Stimulated activated CD4-positive, alpha-beta T cell treated with anti-CD3 and anti-CD28 coated beads, Interleukin-12 subunit alpha, Interleukin-12 subunit beta, amount 100 ng/mL, for 4 hours (primary cell): ENCODE measurements around the gene YWHAH.

Experiments
- DNase-seq: peaks from one replicate; pipeline ENCODE4 v3.0.0-alpha.2; 2020

The YWHAH gene

DNA sequence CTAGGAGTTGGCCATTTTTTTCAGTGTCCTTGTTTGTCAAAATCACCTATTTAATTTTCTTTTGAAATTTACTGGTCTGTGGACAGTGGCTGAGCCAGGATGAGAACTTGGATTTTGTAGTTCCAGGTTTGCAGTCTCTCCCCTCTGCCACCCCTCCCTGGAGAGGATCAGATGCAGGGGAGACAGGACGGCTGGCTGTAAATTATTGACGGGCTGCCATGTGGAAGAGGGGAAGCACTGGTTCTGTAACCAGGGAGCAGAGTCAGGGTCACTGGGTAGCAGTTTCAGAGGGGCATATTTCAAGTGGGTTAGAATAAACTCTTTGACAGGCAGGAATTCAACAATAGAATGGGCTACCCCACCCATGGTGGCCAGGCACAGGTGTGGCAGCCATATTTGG, 20.6 kb upstream of the YWHAH start:
- DNase-seq = no peak

DNA sequence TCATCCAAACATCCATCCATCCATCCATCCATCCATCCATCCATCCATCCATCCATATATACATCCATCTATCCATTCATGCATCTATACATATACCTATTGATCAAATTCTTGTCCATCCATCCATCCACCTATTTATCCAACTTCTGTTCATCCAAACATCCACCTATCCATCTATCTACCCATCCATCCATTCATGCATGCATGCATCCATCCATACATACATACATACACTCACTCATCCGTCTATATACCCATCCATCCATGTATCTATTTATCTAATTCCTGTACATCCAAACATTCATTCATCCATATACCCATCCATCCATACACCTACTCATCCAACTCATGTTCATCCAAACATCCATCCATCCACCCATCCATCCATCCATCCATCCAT, 19.3 kb upstream of the YWHAH start:
- DNase-seq = no peak

DNA sequence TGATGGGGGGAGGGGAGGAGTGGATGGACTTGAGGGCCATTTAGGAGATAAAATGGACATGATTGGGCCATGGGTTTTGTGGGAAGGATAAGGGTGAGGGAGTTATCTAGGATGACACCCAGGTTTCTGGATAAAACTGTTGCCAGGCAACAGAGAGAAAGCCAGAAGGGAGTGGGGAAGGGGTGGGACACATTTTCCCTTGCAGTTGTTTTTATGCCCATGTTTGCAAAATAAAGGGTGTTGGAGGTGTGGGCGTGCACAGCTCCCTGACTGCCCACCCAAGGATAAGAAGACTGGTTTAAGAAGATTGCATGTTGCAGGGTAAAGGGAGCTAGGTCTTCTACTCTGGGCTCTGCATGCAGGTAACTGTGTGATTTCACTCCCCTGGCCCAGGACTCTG, 18.3 kb upstream of the YWHAH start:
- DNase-seq = no peak

DNA sequence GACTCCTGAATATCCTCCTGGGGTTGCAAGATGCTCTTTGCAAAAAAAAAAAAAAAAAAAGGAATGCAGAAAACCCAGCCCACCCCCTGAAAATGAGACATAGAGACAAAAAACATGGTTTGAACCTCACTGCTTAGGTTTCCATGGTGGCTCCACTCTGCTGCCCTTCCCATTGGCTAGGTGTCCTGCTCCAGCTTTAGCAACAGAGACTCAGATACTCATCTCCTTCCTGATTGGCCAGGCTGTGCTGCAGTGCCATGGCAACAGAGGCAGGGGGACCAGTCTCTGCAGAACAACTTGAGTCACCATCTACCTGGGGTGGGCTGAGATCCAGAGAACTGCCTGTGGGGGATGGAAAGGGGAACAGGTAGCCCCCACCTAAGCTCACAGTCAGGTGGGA, 17.4 kb upstream of the YWHAH start:
- DNase-seq = no peak

DNA sequence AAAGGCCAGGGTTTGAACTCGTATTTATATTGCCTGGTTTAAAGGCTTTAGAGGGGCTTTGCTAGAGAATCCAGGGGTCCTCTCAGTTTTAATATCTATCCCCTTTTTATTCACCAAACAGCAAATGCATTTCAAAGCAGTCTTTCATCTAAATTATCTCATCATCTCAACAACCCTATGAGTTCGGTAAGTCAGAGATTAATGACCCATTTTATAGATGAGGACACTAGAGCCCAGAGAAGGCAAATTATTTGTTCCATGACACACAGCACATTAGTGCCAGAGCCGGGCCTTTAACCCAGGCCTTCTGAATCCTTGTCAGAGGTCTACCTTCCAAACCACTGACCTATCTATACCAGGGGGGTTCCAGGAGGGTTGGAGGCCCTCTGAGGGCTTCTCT, 16.8 kb upstream of the YWHAH start:
- DNase-seq = no peak

DNA sequence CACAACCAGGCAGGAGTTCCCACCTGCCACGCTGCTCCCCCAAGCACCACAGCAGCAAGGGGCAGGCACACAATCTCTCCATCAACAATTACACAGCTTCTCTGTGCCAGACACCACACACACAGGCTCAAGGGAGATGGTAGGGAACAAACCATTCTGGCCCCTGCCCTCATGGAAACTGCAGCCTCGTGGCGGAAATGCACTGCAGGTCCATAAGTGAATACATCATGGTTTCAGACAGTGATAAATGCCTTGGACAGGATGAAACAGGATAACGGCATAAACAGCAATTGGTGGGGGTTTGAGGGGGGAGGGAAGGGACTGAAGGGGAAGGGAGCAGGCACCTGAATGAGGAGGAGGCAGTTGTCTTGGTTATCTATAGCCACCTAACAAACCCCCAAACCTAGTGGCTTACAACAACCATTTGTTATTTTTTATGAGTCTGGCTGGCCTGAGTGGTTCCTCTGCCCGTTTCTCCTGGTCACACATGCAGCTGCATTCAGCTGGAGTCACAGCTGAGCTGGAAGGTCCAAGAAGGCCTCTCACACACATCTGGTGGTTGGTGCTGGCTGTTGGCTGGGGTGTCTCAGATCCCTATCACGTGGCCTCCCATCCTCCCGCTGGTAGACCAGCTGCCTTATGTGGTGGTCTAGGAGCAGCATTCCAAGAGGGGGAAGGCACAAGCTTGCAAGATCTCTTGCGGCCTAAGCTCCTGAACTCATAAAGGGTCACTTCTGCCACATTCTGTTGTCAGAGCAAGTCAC, 15.0 kb upstream of the YWHAH start:
- DNase-seq = no peak

DNA sequence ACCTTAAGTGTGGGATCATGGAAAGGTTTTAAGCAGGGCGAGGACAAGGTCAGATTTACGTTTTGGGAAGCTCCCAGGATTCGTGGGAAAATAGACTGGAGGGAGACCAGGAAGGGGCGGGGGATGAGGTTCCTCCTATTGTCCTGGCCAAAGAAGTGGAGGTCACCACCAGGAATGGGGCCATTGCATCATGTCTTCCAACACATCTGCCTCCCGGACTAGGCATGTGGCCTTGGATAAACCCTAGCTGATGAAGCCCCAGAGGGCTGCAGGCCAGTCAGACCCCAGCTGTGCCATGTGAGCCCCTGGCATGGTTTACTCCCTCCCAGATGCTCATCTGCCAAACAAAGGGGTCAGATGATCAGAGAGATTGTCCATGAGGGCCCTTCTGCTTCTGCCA, 11.5 kb upstream of the YWHAH start:
- DNase-seq = no peak

DNA sequence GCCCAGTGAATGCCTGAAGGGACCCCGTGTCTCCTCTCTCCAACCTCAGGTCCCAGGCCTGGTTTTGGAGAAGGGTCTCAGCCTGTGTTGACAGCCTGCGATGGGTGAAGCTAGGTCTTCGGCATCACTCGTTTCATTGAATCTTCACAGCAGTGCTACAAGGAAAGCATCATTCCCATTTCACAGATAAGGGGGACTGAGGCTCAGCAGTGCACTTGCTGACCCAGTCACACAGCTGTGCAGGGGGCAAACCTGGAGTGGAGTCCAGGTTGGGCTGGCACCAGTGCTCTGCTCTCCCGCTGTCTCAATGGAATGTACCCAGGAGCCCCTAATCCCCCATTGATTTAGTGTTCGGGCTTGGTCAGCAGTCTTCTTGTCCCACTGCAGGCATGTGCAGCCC, 10.9 kb upstream of the YWHAH start:
- no peak for DNase-seq

DNA sequence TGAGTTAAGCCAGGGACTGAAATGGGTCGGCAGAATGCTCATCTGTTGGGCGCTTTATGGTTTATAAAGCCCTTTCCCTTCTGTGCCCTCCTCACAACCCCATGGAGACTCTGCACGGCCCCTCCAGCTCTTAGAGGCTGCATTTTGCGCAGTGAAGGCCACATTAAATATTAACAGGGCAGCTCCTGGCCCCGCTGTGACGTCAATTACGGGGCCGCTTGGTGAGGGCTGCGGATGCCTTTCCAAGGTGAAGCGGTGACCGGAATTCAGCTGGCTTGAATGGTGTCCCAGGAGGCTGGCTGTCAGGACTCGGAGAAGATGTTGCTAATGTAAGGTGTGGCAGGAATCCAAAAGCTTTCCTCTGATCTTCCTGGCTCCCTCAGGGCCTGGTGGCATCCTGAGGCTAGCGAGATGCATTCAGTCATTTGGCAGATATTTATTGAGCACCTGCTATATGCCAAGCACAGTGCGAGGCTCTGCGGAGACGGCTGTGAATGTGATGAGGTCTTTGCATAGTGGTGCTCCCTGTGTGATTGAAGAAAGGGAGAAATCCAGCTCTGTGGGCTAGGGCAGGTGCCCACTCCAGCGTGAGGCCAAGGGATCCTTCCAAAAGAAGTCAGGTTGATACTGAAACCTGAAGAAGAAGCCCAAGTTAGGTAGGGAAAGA, 10.4 kb upstream of the YWHAH start:
- no peak for DNase-seq

DNA sequence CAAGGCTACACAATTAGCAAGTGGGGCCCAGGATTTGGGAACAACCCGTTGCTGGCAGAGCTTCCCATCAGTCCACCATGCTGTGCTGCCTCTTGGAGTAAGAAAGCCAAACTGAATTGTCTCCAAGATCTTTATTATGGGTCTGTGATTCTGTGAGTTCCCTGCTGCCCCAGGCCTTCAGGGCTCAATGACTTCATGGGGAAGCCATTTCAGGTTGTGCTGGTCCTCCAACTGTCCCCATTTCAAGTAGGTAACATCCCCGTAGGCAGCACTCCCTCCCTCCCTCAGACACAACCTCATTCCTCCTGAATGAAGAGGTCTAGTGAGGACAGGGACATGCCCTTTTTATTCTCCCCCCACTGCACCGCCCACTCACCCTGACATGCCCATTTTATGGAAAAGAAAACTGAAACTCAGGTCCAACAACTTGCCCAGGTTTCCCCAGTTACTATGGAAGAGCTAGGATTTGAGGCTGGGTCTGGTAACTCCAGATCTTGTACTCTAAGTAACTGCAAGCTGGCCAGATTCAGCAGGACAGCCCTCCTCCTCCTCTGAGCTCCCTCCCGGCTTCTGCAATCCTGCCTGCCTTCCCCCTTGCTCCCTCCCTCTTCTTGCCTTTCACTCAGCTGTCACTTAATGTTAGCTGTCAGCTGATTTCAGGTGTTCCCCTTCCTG, 8.2 kb upstream of the YWHAH start:
- no peak for DNase-seq

DNA sequence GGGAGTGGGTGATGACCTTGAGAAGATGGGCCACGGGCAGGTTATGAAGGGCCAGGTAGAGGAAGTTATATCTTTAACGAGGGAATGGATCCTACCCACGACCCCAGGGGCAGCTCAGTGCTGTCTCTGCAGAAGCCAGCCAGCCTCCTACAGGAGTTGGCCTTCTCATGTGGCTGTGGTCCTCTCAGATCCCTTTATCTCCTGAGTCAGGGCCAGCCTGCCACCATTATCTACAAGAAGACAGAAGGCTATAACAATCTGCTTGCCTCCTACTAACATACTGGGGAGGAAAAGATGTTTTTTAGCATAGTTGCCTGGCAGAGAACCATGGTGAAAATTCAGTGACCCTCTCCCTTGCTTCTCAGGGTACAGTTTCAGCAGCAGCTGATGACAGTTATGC, 7.0 kb upstream of the YWHAH start:
- no peak for DNase-seq

DNA sequence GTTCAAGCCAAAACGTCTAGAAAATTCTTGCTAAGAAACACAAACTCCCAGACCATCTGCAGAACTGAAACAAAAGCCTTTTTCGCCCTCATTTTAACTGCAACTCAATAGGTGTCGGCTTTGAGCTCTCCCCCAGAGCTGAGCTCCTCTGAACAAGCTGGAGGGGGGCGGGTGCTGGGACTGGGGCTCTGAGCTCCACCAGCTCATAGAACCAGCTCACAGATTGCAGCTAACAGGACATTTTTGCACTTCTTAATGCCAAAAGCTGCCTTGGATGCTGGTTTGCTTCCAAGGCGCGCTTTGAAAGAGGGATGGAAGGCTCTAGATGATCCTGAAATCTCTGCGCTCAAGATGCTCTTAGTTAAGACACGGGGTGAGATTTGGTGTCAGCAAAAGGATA, 6.0 kb upstream of the YWHAH start:
- DNase-seq = no peak

DNA sequence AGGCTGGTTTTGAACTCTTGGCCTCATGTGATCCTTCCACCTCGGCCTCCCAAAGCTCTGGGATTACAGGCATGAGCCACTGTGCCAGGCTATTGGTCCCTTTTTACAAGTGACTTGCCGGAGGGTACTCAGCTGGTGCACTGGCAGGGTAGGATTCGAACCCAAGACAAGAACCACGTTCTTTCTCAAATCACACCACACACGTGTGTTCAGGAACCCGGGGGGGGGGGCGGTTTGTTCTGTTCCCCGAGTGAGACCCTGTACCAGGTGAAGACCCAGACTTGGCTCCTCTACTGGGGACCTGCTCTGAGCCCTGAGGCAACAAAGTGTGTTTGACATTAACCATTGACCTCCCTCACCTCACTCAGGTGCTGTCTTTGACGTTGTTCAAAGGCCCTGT, 3.8 kb upstream of the YWHAH start:
- DNase-seq = no peak

DNA sequence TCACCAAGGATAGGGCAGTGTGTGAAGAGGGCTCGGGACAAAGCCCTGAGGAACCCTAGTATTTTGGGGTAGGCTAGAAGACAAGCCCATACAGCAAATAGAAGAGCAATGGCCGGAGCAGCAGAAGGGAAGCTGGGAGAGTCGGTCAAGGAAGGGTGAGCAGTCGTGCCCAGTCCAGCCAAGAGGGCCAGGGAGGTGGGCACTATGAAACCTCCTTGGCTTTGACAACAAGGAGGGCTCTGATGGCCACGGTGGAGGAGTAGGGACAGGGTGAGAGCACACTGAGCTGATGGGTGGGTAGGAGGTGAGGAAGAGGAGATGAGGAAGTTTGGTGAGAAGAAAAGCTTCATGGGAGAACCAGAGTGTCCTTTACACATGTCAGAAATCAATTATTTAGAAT, 2.2 kb upstream of the YWHAH start:
- DNase-seq = no peak

DNA sequence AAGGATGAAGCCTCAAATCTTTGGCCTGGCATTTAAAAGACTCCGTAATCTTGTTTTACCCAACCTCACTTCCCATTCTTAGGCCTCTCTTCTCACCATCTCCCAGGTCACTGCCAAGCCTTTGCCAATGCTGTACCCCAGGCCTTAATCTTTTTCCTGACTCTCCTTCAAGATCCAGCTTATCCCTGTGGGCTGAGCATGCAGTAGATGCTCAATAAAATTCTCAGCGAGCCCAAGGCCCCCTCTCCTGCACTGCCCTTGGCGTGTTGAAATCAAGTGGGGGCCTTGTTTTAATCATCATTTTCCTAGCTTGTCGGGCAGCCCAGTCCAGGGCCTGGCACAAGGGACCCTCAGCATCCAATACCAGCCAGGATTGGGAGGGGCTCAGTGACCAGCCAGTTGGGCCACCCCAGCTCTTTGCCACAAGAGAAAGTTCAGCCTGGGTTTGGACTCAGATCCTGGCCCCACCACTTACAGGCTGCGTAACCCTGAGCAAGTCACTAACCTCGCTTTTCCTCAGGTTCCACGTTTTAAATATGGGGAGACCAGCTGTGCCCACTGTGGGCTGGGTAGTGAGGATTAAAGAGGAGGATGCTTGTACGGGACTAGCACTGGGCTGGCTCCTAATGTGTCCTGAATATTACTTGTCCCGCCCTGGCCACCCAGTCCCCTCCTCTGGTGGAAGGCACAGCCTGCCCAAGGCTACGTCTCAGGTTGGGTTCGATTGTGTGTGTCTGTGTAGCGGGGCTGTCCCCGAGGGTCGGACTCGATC, 943 bp upstream of the YWHAH start:
- DNase-seq = no peak

DNA sequence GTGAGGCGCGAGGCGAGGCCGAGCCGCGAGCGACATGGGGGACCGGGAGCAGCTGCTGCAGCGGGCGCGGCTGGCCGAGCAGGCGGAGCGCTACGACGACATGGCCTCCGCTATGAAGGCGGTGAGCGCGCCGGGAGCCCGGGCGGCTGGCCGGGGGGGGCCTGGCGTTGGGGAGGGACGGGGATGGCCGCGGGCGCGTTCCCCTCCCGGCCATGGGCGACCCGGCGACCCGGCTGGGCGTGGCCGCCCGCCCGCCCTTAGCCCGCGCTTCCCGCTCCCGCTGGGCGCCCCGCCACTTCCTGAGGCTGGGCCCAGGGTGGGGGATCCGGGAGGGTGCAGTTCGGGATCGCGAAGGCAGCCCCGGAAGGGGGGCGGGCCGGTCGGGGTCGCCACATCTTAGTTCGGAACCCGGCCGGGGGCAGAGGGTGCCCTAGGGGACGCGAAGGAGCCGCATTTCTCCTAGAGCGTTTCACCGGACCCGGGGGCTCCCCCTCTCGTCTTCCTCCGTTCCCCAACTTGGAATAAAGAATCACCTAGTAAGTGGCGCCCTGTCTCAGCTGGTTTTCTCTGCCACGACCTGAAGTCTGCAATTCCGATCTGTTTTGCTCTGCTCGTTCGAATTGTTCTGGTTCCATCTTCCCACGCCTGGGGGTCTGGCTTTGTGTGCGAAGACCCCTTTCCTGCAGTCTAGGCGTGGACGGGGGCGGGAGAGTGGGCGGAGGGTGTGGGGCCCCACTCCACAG, 536 bp downstream of the YWHAH start:
- DNase-seq = peak; percentile 30

DNA sequence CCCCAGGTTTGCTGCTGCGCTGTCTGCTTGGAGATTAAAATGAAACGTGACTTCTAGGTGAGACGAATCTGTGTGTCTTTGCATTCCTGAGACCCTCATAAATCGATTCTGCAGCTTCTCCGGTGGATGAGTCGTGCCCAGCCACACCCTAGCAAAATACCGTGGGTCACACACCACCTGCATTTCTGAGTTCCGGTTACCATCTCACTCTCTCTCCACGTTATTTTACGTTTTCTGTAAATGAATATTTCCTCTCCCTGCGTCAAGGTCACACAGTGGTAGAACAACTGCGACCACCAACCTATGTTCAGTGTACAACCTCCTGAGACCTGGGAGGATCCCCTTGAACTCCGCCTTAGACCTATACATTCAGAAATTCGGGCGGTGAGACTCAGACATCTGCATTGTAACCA, 1.1 kb downstream of the YWHAH start:
- DNase-seq = no peak

DNA sequence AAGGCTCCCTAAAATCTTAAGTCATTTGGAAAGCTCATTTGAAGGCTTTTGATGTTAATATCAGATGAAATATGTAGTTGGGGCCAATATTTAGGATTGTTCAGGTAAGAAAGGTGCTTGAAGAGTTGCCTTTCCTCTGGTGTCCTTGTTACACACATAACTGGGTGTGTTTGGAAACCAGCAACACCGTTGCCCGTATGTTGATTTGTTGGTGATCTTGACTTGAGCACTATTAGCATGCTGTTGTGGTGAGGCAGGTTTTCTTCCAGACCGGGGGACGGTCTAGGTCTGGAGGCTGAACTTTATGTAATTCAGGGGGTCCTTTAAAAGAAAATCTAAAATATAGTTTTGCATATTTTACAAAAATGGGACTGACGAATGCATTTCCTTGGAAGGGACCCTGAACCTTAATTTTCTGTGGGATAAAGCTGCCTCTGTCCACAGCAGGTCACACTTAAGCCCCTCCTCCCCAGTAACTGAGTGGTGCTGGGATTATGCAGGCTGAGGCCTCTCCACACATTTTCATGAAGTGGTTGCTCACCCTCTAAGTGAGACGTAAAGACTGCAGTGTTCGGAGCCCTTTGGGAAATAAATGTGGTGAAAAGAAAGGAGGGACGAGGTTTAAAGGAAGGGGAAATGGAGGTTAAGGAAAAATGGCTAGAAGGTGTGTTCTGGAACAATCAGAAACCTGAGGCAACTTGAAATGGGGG, 1.8 kb downstream of the YWHAH start:
- no peak for DNase-seq

DNA sequence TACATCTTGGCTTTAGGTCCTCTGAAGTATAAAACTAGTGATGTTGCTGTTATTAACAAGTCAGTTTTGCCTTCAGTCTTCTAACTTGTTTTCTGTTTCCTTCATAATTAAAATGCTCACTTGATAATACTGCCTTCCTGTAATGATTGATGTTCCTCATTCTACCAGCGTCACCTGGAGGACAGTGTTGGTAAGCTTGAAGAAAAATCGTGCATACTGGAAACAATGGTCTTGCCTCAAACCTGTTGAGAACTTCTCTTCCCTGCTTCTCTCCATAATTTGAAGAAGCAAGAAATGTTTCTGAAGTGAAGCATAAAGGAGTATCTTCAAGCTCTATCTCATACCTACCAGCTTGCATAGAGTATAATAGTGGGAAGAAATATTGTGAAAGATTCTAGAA, 3.0 kb downstream of the YWHAH start:
- DNase-seq = no peak

DNA sequence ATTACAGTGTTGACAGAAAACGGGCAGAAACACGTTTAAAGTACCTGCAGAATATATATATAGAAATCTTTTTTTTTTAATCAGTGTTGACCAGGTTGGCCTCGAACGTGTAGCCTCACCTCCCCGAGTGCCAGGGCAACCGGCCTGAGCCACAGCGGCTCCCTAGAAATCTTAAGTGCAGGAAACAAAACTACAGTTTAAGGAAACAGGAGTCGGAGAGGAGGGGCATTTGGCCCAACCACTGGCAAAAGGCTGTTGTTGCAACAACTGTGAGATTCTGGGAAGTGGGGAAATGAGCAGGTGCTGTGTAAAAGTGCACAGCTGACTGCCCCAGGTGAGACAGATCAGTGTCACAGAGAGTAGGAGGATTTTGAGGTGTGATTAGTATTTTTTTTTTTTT, 3.7 kb downstream of the YWHAH start:
- DNase-seq = no peak

DNA sequence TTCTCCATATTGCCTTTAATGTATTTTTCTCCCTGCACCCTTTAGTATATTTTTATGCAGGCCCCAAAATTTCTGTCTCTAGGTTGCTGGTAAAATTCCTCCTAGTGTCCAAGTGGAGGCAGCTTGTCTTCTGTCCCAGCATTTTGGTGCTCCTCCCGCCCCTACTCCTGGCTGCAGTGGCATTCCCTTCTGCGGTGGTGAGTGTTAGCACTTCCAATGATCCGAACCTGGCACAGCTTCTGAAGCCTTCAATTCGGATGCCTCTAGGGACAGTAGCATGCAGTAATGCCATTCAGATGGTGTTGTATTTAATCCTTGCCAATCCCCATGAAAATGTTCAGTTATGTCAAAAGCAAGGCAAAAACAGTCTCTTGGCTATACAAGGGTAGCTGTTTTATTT, 5.9 kb downstream of the YWHAH start:
- no peak for DNase-seq
